Measurements from ENCODE around the gene COPS2.
A peak's percentile ranks its signal among the peaks of the same experiment; 100 is the strongest.

Gene COPS2

DNA sequence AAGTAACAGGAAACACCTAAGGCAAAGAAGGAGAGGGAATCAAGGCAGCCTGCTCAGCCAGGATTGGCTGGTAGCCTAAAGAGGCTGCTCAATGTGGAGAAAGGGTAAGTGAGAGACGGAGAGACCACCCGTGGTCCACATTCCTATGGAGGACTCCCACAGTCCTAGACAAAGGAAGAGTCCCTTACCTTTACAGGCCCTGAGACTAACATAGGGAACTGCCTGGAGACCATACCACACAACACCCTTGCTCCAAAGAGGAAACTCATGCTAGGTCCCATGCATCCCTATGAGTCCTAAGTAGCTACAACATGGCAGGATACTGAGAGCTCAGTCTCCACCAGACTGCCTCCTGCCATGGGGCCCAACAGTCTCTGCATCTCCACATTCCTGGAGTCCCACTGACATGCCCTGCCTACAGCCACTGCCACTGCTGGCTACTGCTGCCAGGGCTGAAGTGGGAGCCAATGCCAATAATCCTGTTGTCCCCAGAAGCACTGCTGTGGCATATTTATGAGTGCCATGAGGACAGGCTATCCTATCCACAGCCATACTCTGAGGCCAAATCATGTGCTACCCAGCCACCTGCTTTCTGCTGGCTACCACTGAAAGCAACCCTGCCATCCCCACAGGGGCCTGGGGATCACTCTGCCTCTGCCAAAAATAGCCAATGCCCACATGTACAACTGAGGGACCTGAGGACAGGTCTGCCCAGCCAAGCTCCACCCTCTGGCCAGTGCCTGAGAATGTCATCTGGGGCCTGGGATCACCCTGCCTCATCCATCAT is 45.0 kb downstream of the COPS2 start:
- TF ChIP-seq, protein P1, sequence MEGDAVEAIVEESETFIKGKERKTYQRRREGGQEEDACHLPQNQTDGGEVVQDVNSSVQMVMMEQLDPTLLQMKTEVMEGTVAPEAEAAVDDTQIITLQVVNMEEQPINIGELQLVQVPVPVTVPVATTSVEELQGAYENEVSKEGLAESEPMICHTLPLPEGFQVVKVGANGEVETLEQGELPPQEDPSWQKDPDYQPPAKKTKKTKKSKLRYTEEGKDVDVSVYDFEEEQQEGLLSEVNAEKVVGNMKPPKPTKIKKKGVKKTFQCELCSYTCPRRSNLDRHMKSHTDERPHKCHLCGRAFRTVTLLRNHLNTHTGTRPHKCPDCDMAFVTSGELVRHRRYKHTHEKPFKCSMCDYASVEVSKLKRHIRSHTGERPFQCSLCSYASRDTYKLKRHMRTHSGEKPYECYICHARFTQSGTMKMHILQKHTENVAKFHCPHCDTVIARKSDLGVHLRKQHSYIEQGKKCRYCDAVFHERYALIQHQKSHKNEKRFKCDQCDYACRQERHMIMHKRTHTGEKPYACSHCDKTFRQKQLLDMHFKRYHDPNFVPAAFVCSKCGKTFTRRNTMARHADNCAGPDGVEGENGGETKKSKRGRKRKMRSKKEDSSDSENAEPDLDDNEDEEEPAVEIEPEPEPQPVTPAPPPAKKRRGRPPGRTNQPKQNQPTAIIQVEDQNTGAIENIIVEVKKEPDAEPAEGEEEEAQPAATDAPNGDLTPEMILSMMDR (conservative IDR thresholded peaks at IDR 0.05; ENCODE audit: low read length): no peak
- no peak overlapping the region for H3K4me3 ChIP-seq (ENCODE audit: low read length)
- DNase-seq (ENCODE audit: low read depth): no peak

DNA sequence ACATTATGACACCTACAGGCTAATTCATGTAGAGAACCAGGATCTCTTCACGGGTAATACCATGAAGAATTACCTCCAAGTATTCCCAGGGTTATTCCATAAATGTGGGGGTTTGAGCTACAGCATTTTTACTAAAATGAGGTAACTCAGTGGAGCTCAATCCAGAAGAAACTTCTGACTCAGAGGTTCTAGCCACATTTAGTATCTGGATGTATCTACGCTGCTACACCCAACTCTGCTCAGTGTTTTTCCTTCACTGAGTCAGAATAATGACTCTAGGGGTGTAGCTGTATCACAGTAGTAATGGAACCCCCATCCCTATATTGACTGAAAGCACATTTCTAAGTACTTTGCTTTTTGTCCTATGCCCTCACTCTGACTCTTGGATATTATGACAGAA is 52.4 kb downstream of the COPS2 start:
- TF ChIP-seq, protein P1 (conservative IDR thresholded peaks at IDR 0.05; ENCODE audit: low read length): no peak
- H3K4me3 ChIP-seq (ENCODE audit: low read length): no peak overlapping the region
- peak; percentile 9 for DNase-seq (ENCODE audit: low read depth)

DNA sequence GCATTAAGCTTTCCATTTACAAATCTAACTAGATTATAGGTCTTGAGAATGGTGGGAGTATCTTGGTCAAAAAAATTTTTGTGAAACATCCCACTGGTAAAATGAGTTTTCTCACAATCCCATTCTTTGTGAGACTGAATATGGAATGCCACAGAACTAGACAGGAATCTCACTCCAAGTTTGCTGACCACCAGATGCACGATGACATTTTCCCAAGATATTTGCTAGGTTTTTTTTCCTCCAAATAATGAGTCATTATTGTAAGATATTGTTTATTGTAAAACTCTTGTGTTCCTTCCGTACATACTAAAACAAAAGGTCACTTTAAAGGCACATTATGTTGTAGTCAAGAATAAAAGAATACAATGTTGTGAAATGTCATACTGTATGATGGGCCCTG is 53.9 kb downstream of the COPS2 start:
- peak; percentile 24 for DNase-seq (ENCODE audit: low read depth)
- H3K4me3 ChIP-seq (ENCODE audit: low read length): no peak overlapping the region
- TF ChIP-seq, protein P1 (conservative IDR thresholded peaks at IDR 0.05; ENCODE audit: low read length): no peak

DNA sequence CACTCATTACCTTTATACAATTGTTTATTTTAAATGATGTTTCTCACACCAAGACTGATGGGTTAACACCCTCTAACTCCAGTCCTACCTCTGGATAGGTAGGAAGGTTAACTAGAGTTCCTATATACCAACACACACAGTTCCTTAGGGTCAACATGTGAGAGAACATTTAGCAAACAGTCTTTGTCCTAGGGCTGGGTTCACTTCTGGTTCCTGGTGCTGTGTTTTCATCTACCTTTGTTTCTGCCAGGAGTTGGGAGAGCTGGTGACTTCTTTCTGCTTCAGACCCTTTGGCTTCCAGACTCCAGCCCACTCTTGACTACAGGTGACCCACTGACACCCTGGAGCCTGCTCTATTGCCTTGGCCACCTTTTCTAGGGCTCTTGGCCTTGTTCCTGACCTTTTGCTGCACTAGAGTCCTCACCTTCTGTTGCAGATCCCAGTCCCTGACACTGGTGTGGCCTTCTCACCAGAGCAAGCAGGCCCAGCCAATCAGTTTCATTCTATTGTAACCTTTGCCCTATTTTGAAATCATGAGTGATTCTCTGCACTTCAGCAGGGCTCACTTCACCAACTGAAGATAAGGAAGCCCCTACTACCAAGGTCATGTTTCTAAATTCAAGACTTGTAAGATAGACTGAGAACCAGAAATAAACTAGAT is 59.2 kb downstream of the COPS2 start:
- TF ChIP-seq, protein P1 (conservative IDR thresholded peaks at IDR 0.05; ENCODE audit: low read length): no peak
- DNase-seq (ENCODE audit: low read depth): no peak
- H3K4me3 ChIP-seq (ENCODE audit: low read length): no peak overlapping the region

DNA sequence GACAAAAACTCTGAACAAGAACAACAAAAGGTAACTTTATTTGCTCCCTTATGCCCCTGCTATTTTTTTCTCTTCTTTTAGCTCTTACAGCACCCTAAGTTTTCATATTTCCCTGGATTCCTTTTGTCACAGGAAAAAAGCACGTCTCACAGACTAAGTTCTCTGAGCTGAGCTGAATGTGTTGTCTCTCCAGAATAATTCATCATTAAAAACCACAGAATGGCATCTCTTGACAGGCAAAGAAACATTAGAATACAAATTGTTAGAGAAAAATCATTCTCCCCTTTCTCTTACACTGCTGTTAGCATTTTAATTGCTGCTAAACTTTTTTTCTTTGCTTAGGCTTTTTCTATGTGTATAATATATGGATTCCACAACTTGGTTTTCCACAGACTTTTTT is 60.5 kb downstream of the COPS2 start:
- no peak overlapping the region for H3K4me3 ChIP-seq (ENCODE audit: low read length)
- TF ChIP-seq, protein P1 (conservative IDR thresholded peaks at IDR 0.05; ENCODE audit: low read length): no peak
- DNase-seq (ENCODE audit: low read depth): no peak

DNA sequence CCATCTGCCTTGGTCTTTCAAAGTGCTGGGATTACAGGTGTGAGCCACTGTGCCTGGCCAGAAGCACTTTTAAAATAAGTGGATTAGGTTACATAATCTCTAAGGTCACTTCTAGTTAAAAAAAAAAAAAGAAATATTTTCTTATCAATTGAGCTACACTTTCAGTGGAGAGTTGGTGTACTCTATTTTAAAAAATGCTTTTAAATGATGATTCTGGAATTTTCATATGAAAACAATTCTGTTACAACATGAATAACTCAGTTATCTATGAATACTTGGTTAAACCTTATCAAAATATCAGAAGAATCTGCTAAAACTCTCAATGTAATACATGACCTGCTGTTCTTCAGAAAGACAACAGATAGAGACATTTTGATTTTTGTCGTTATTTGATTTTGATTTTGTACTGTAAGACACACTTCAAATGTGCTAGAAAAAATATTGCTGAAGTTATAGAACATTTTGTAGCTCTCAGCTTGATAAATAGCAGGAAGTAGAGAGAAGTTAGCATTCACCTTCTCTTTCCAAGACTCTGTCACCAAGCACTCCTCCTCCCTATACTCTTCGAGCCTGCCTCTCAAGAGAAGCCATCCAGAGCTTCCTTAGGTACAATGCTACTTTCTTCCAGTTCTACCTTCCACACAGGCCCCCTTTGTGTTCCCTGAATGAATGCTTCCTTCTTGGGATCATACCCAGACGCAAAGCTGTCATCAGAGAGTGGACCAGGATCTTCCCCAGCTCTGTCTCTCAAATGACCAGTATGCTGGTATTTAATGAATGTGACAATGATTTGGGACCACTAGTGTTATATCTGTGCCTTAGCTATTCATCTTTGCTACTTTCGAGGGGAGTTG is 61.9 kb downstream of the COPS2 start:
- no peak overlapping the region for H3K4me3 ChIP-seq (ENCODE audit: low read length)
- TF ChIP-seq, protein P1 (conservative IDR thresholded peaks at IDR 0.05; ENCODE audit: low read length): no peak
- no peak for DNase-seq (ENCODE audit: low read depth)

Data from AG10803 (cell line).